Heart left ventricle (tissue), 16 donors: Measurements from ENCODE around the gene DGKG. TPM values are rescaled to one million over a fixed set of nuclear protein-coding genes. Genes with fewer than 3 reads are reported as not detected.

Experiments
- ATAC-seq, 4 donors: fragments of 200-7000 bp; cut with Tn5 transposase; one replicate each; pipeline ENCODE4 v1.9.1; 2020 to 2022; ENCODE audit warnings: moderate library complexity in 4 of 4, mild to moderate bottlenecking in 3 of 4, moderate number of reproducible peaks in 1 of 4
- DNase-seq, 5 donors: peaks; one replicate each; pipeline ENCODE4 v3.0.0-alpha.2; 2020
- H3K27ac ChIP-seq, 12 donors: fragments of 200-600 bp; sonication (generic) in 4 of 12; one replicate each; pipeline versions ENCODE4 v1.5.0 to v1.8.0; 2016 to 2022; ENCODE audit warnings: mild to moderate bottlenecking in 2 of 12
- H3K27me3 ChIP-seq, 9 donors: fragments of 200-600 bp; sonication (generic) in 2 of 9; one replicate each; pipeline versions ENCODE4 v1.5.1 to v1.8.0; 2016 to 2022; ENCODE audit warnings: mild to moderate bottlenecking in 3 of 9
- H3K36me3 ChIP-seq, 9 donors: fragments of 200-600 bp; sonication (generic) in 2 of 9; one replicate each; pipeline versions ENCODE4 v1.5.0 to v1.8.0; 2018 to 2022; ENCODE audit warnings: mild to moderate bottlenecking in 2 of 9
- H3K4me1 ChIP-seq, 12 donors: fragments of 200-600 bp; sonication (generic) in 4 of 12; one replicate each; pipeline versions ENCODE4 v1.5.0 to v1.8.0; 2016 to 2022; ENCODE audit warnings: mild to moderate bottlenecking in 3 of 12
- H3K4me3 ChIP-seq, 12 donors: fragments of 200-600 bp; sonication (generic) in 4 of 12; one replicate each; pipeline versions ENCODE4 v1.5.0 to v1.8.0; 2017 to 2022; ENCODE audit warnings: mild to moderate bottlenecking in 9 of 12, moderate library complexity in 4 of 12
- H3K9me3 ChIP-seq, 12 donors: fragments of 200-600 bp; sonication (generic) in 4 of 12; one replicate each; pipeline versions ENCODE4 v1.5.0 to v1.8.0; 2016 to 2022; ENCODE audit warnings: mild to moderate bottlenecking in 1 of 12
- CTCF ChIP-seq, 12 donors: fragments of 200-600 bp; sonication (generic) in 4 of 12; IDR thresholded peaks; one replicate each; pipeline versions ENCODE4 v1.5.0 to v1.8.0; 2018 to 2022; ENCODE audit warnings: antibody characterized with exemption in 12 of 12, mild to moderate bottlenecking in 5 of 12
- POLR2A ChIP-seq, 2 donors: fragments of 450-650 bp; IDR thresholded peaks; one replicate each; pipeline ENCODE4 v1.6.1; 2017; ENCODE audit warnings: antibody characterized with exemption in 2 of 2, mild to moderate bottlenecking in 2 of 2, moderate library complexity in 2 of 2
- WGBS, 4 donors: extraction: QIAGEN DNeasy Blood & Tissue Kit in 2 of 4; methylation state at CpG; one replicate each; pipeline versions ENCODE4 v1.1.5 to v1.1.7; 2013 to 2018; 5-methylcytosine and 5-hydroxymethylcytosine counted together
- intact Hi-C, 10 donors: fragments of 100-400 bp; cut with DNase I; formaldehyde crosslinking; loops; one replicate each; pipeline versions ENCODE4 v1.11.1 to v1.14.2; 2022
- long read RNA-seq, 3 donors: library from polyadenylated mRNA; unstranded; transcript quantifications; one replicate each; pipeline ENCODE4 v2.0.0, GENCODE V29; 2020 to 2021
- polyA plus RNA-seq, 2 donors: library from polyadenylated mRNA; stranded (reverse); fragments of 200-250 nt; gene quantifications; one replicate each; pipeline ENCODE4 v1.2.3, GENCODE V29; 2013
- total RNA-seq, 9 donors: library from RNA; depleted of rRNA in 2 of 9; stranded (reverse); fragments of >200 nt in 2 of 9; fragmentation: NEBNext Ultra II Directional in 3 of 9; extraction: Animal tissue kit (Norgen Biotek cat#: 25700) in 3 of 9; gene quantifications; one replicate each; pipeline versions ENCODE4 v1.1.0 to v1.2.4, GENCODE V29; 2016 to 2023
- donor health status: ischemic (EF 13 %, LVEDD 7.1; RV severe dilation, severe dysfunction).
- donor health status: healthy with polysubstance abuse.
- donor health status: DM: no; HTN: yes; CAD: no.
- donor health status: DM: no; HTN: no; CAD: no.
- donor health status: ischemic (EF 25% LVEDD 6.9; RV normal size, moderate dysfunction).
- donor health status: ischemic (EF 25% LVEDD 5.7; RV mildly dilated, moderate dysfunction).
- donor health status: healthy.
- donor health status: DM: yes; HTN: yes; CAD: no.
- donor health status: ischemic (EF 35%, LVEDD 5.7; RV mildly dilated, moderate dysfunction).
- donor health status: nonischemic (EF 11% LVEDD 7.7; RV severe dilation, severe dysfunction).
- donor health status: DM: yes; HTN: yes; CAD: no.
- donor health status: PGD.
- donor health status: ischemic (EF 29% LVEDD 5.4; RV normal size, mild dysfunction).
- donor health status: nonischemic (EF 23%, LVEDD 6.1; RV moderate dilation, normal function).

DGKG gene
- total RNA-seq (10 to 100 TPM; 21.6 to 59.3 (median 35.9) TPM), polyA plus RNA-seq (10 to 100 TPM in 1 of 2 donors, 1 to 10 TPM in 1; 9.0 to 18.4 TPM)
- long read RNA-seq, donor 1, full-length matches to known transcripts = 9 of 46 reads
- long read RNA-seq, donor 1, partial matches to known transcripts = 20 of 46 reads
- long read RNA-seq, donor 1, other reads (novel, unspliced or antisense) = 17 of 46 reads
- long read RNA-seq, donor 2, full-length matches to known transcripts = 12 of 46 reads
- long read RNA-seq, donor 2, partial matches to known transcripts = 24 of 46 reads
- long read RNA-seq, donor 2, other reads (novel, unspliced or antisense) = 10 of 46 reads
- long read RNA-seq, donor 3, full-length matches to known transcripts = 9 of 47 reads
- long read RNA-seq, donor 3, partial matches to known transcripts = 25 of 47 reads
- long read RNA-seq, donor 3, other reads (novel, unspliced or antisense) = 13 of 47 reads

- DNase-seq (peak; percentile 68 to 81 (median 76)), ATAC-seq (peak; percentile 63 to 85 (median 82))
- no peaks in the 10 kb centered on the region for H3K36me3 ChIP-seq
- no peak for TF ChIP-seq CTCF (IDR thresholded peaks at IDR 0.05)
- peak; percentile 47 to 73 for TF ChIP-seq POLR2A (IDR thresholded peaks at IDR 0.05)
- peak within 1 kb of the TSS; percentile 19 to 94 (median 78) for H3K27ac ChIP-seq
- WGBS, 4 donors = 1% methylated on average over 47 to 62 of the region's 62 CpGs
- H3K9me3 ChIP-seq = no peaks in the 10 kb centered on the region
- intact Hi-C loops = loop anchor here in 4 of 10 donors (2.0 to 10.0 kb wide), 5 partner anchors 45 to 83 kb away; no protein-coding TSS in a partner anchor
- H3K4me1 ChIP-seq = peaks cover 0 to 36% (median 25%) of the 10 kb centered on the region in 12 donors
- H3K27me3 ChIP-seq = peaks cover 0 to 40% (median 4%) of the 10 kb centered on the region in 9 donors
- peak within 1 kb of the TSS; percentile 51 to 89 (median 67) for H3K4me3 ChIP-seq
Measured at GRCh38 chr3:186361762-186362536, at the start of gene DGKG. TSS of gene DGKG (minus strand) at chr3:186362234. CDS start at chr3:186320459, 41,775 bp downstream.

GRCh38 chr3:186411089-186411488 is 49.1 kb upstream of the DGKG start:
- H3K4me3 ChIP-seq = no peak overlapping the region
- WGBS, 4 donors = 90 to 100% (median 95%) methylated on average over 2 of the region's 2 CpGs
- DNase-seq (no peak), ATAC-seq (no peak)
- no peak for TF ChIP-seq POLR2A (IDR thresholded peaks at IDR 0.05)
- no peak for TF ChIP-seq CTCF (IDR thresholded peaks at IDR 0.05)
- no peaks in the 10 kb centered on the region for H3K27me3 ChIP-seq
- no peaks in the 10 kb centered on the region for H3K36me3 ChIP-seq
- H3K4me1 ChIP-seq = peaks cover 0 to 38% (median 17%) of the 10 kb centered on the region in 12 donors
- H3K9me3 ChIP-seq = no peaks in the 10 kb centered on the region
- no peak overlapping the region for H3K27ac ChIP-seq
- intact Hi-C loops = loop anchor here in 1 of 10 donors (10.0 kb wide), 1 partner anchor 46 kb away; the partner anchor contains the start of gene DGKG

GRCh38 chr3:186406669-186407635 is 44.9 kb upstream of the DGKG start:
- intact Hi-C loops = loop anchor here in 3 of 10 donors (1.0 to 5.0 kb wide), 3 partner anchors 40 to 45 kb away; partner anchors contain the start of gene DGKG (in 1 of the 3)
- Histone ChIP-seq H3K36me3 (no peaks in the 10 kb centered on the region), H3K27ac (peak overlapping the region; percentile 74 to 95 (median 89)), H3K9me3 (no peaks in the 10 kb centered on the region), H3K4me1 (peaks cover 0 to 25% (median 13%) of the 10 kb centered on the region in 12 donors), H3K27me3 (no peaks in the 10 kb centered on the region), H3K4me3 (no peak overlapping the region)
- WGBS, 4 donors = 36 to 43% (median 38%) methylated on average over 14 of the region's 14 CpGs
- DNase-seq (peak; percentile 68 to 88 (median 87)), ATAC-seq (peak; percentile 92 to 98 (median 97))
- TF ChIP-seq CTCF (IDR thresholded peaks at IDR 0.05) (no peak), POLR2A (IDR thresholded peaks at IDR 0.05) (no peak)
